Osteocyte (in vitro differentiated cells): ENCODE results near the gene UBASH3B. TPM values are rescaled to one million over a fixed set of nuclear protein-coding genes. Genes with fewer than 3 reads are reported as not detected.

ENCODE experiments used
- DNase-seq: peaks from one replicate; pipeline ENCODE4 v3.0.0; 2021; ENCODE audit warnings: mixed read lengths; ENCODE audit not compliant: unreplicated experiment; ENCODE audit errors: extremely low spot score
- H3K27ac Mint-ChIP-seq: one replicate; pipeline ENCODE4 v1.8.0; 2021; ENCODE audit warnings: mild to moderate bottlenecking, mixed read lengths; ENCODE audit not compliant: unreplicated experiment
- H3K27me3 Mint-ChIP-seq: one replicate; pipeline ENCODE4 v1.8.0; 2021; ENCODE audit warnings: mixed read lengths; ENCODE audit not compliant: unreplicated experiment
- H3K36me3 Mint-ChIP-seq: one replicate; pipeline ENCODE4 v1.8.0; 2021; ENCODE audit warnings: mixed read lengths; ENCODE audit not compliant: unreplicated experiment
- H3K4me1 Mint-ChIP-seq: one replicate; pipeline ENCODE4 v1.8.0; 2021; ENCODE audit warnings: mixed read lengths; ENCODE audit not compliant: unreplicated experiment
- H3K4me3 Mint-ChIP-seq: one replicate; pipeline ENCODE4 v1.8.0; 2021; ENCODE audit warnings: mild to moderate bottlenecking, moderate library complexity, mixed read lengths; ENCODE audit not compliant: unreplicated experiment
- H3K9me3 Mint-ChIP-seq: one replicate; pipeline ENCODE4 v1.8.0; 2021; ENCODE audit warnings: mixed read lengths; ENCODE audit not compliant: unreplicated experiment
- CTCF ChIP-seq: fragments of 200-600 bp; sonication (generic); IDR thresholded peaks from 2 replicates; pipeline ENCODE4 v1.5.0; 2021; ENCODE audit warnings: antibody characterized with exemption, mild to moderate bottlenecking, moderate library complexity
- total RNA-seq: library from RNA; stranded (reverse); gene quantifications from 2 replicates; pipeline ENCODE4 v1.2.1, GENCODE V29; 2021

UBASH3B gene
- total RNA-seq, 1 donor from 2014 or later = 43.5 TPM

DNA sequence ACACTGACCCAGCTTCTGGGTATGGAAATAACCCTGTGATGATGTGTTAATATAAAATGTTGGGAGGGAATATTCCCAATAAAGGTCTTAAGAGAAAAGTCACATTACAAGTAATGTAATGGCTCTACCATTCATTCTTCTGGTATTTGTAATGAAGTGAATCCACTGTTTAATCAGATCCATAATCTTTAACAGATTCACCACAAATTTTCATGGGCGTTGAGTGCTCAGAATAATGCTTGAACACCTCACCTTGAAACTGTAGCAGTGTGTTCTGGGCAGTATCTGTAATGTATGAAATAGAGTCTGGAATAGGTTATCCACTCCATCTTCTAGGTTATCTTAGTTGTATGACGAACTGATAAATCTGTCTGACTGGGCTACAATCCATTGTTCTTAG is 156.2 kb downstream of the UBASH3B start:
- H3K9me3 Mint-ChIP-seq = no peaks in the 10 kb centered on the region
- H3K4me3 Mint-ChIP-seq = no peak overlapping the region
- no peak for TF ChIP-seq CTCF
- peaks cover 34% of the 10 kb centered on the region for H3K4me1 Mint-ChIP-seq
- H3K27ac Mint-ChIP-seq = no peak overlapping the region
- peaks cover 6% of the 10 kb centered on the region for H3K36me3 Mint-ChIP-seq
- no peak for DNase-seq
- H3K27me3 Mint-ChIP-seq = no peaks in the 10 kb centered on the region

GRCh38 chr11:122812638-122813037 is 157.1 kb downstream of the UBASH3B start:
- peaks cover 3% of the 10 kb centered on the region for H3K36me3 Mint-ChIP-seq
- no peak overlapping the region for H3K27ac Mint-ChIP-seq
- no peak for TF ChIP-seq CTCF
- no peaks in the 10 kb centered on the region for H3K9me3 Mint-ChIP-seq
- H3K4me3 Mint-ChIP-seq = no peak overlapping the region
- no peak for DNase-seq
- H3K27me3 Mint-ChIP-seq = no peaks in the 10 kb centered on the region
- H3K4me1 Mint-ChIP-seq = peaks cover 30% of the 10 kb centered on the region

DNA sequence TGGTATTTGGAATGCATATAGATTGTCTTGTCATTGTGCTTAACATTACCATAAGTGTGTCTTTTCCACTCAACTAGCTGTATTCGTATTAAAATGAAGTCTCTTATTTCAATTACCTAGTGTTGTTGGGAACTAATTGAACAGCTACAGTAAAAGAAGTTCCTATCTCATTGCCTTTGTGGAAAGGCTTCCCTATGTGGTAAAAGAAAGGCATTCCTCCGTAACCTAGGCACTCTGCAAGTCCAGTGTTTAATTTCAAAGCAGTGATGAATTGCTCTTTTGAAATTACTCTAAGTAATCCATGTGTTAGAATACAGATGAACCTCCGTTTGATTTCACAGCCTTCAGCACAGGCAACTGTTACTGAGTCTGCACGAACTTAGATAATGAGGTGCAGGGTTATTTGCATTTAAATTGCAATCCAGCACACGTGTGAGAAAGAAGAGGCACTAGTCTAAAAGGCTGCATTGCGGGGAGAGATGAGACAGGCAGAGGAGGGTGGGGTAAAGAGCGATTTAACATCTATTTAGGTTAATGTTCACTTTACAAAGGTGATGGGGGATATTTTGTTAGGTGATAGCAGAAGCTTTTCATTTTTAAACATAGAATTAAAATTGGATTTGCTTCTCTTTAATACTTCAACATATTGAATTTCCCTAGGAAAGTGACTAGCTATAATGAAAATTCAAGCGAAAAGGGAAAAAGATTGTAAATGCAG is 157.8 kb downstream of the UBASH3B start:
- Mint-ChIP-seq H3K4me3 (no peak overlapping the region), H3K9me3 (no peaks in the 10 kb centered on the region), H3K36me3 (peaks cover 3% of the 10 kb centered on the region), H3K27ac (no peak overlapping the region), H3K27me3 (no peaks in the 10 kb centered on the region), H3K4me1 (peaks cover 24% of the 10 kb centered on the region)
- TF ChIP-seq CTCF = no peak
- DNase-seq = no peak

GRCh38 chr11:122813894-122814270 is 158.4 kb downstream of the UBASH3B start:
- no peak for TF ChIP-seq CTCF
- no peaks in the 10 kb centered on the region for H3K9me3 Mint-ChIP-seq

DNA sequence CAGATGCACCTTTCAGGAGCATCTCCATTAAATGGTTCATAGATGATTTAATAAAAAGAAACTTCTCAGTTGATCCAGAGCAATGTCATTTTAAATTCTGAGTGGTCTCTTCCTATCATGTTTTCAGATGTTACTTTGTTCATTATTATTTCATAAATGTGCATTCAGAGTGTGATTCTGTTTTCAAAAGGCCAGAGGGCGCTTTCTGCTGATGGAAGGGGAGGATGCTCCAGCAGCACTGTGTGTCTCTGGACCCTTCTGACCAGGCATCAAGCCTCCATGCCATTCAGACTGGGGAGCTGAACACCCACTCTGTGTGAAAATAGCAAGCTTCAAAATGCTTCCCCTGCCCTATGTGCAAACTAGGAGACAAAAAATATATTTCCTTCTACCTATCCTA is 158.9 kb downstream of the UBASH3B start:
- peak; percentile 18 for TF ChIP-seq CTCF
- Mint-ChIP-seq H3K4me3 (no peak overlapping the region), H3K9me3 (peaks cover 2% of the 10 kb centered on the region), H3K36me3 (peaks cover 3% of the 10 kb centered on the region), H3K4me1 (peaks cover 13% of the 10 kb centered on the region), H3K27me3 (no peaks in the 10 kb centered on the region), H3K27ac (no peak overlapping the region)
- DNase-seq = no peak

More at GRCh38 chr11:122813894-122814270, 158.4 kb downstream of the UBASH3B start:
- H3K27ac Mint-ChIP-seq = no peak overlapping the region
- H3K4me3 Mint-ChIP-seq = no peak overlapping the region
- no peak for DNase-seq
- H3K27me3 Mint-ChIP-seq = no peaks in the 10 kb centered on the region
- peaks cover 3% of the 10 kb centered on the region for H3K36me3 Mint-ChIP-seq
- H3K4me1 Mint-ChIP-seq = peaks cover 18% of the 10 kb centered on the region
